ENCODE measurements around the gene KIF17.
A peak's percentile ranks its signal among the peaks of the same experiment; 100 is the strongest.
"Not testable (repeated sequence)": the region's sequence is repeated elsewhere in the genome, so short reads cannot be mapped to it uniquely, and the experiment has no call there.

KIF17 gene

GRCh38 chr1:20685099-20685662 is 32.6 kb downstream of the KIF17 start:
- DNase-seq: no peak

DNA sequence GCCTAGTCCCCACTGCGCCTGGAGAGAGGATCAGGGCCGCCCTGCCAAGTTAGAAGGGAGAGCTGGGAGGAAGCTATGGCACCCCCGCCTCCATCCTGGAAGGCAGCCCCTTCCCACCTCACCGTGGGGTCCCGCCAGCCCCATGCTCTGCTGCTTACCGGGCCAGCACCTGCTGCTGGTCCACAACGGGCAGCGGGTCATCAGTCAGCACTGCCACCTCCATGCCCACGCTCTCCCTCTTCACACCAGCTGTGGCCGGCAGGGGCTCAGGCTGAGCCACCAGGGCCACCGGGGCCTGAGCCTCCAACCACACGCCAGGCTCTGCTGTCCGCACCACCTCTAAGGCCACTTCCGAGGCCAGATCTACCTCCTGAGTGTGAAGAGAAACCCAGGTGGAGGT is 33.2 kb downstream of the KIF17 start:
- DNase-seq: no peak

- DNase-seq: no peak
Observed at GRCh38 chr1:20684050-20684620, 33.7 kb downstream of the KIF17 start.

- DNase-seq: no peak
Observed at GRCh38 chr1:20683614-20684013, 34.2 kb downstream of the KIF17 start.

DNA sequence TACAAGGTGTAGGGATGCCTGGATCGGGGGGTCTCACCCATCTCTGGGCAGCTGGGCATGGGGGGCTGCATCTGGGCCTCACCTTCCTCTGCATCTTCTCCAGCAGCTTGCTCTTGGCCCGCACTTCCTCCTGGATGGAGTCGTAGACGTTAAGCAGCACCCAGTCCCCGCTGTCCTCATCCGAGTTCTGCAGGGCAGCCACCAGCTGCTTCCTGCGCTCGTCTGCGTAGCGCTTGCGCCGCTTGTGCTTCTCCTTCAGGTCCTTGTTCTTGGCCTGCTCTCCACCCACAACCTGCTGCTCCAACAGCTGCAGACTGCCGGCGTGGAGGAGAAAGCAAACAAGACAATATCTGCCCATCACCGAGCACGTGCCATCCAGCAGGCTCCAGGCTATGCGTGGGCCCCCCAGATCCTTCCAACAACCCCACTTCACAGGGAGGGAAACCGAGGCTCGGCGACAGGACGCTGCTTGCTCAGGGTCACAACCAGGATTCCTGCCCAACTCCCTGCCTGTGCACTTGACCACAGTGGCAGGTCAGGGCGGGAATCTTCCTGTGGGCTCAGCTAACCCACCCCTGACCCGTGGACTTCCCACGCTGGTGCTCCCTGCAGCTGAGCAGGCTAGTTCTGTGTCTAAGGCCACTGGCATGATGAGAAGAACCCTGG is 35.1 kb downstream of the KIF17 start:
- DNase-seq: no peak

GRCh38 chr1:20681999-20682398 is 35.8 kb downstream of the KIF17 start:
- no peak for DNase-seq

- DNase-seq: no peak
Observed at GRCh38 chr1:20680269-20680668, 37.5 kb downstream of the KIF17 start.

DNA sequence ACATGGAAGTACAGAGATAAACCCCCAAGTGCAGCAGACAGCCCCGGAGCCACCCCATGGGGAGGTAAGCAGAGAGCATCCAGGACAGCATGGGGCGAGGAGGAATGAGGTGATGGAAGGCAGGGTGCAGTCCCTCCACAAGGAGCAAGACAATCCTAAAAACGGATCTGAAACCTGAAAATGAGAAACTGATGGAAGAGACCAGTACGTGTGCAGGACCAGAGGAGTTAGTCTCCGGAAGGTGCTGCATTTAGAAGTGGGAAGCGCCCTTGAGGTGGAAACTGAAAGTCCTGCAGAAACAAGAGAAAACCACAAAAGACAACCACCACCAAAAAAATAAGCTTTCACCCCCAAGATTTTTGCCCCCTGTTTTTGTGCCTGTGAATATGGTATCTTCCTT is 39.2 kb downstream of the KIF17 start:
- DNase-seq: peak; percentile 14

- not testable (repeated sequence) for DNase-seq
Observed at GRCh38 chr1:20673626-20674025, 44.2 kb downstream of the KIF17 start.

- DNase-seq: no peak
Observed at GRCh38 chr1:20672265-20672632, 45.6 kb downstream of the KIF17 start.

DNA sequence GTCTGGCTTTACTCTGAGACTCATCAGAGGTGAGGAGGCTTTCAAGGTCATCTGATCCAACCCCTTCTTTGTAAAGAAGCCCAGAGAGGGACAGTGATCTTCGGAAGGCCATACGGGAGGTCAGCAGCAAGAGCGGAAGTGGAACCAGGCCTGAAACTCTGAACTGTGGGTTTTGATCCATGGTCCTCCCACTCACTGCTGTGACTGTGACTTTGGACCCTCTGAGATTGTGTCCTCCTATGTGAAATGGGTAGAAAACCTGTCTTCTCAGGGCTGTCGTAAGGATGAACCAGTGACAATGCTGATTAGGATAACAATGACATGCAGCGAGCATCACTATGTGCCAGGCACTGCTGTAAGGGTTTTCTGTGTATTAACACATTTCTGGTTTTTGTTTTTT is 46.9 kb downstream of the KIF17 start:
- DNase-seq: no peak

GRCh38 chr1:20668581-20668980 is 49.2 kb downstream of the KIF17 start:
- DNase-seq: no peak

DNA sequence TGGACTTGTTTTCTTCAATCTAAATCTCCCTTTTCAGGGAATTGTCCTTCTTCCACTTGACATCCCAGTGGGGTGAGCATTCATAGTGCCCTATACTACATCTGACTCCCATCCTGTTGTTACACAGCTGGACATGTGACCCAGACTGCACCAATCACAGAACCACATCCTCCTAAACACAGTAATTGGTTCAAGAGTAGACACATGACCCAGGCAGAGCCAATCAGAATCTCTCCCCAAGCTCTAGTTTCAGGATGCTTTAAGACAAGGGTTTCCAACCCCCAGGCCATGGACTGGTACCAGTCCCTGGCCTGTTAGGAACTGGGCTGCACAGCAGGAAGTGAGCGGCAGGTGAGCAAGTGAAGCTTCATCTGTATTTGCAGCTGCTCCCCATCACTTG is 51.0 kb downstream of the KIF17 start:
- DNase-seq: no peak

- DNase-seq: no peak
Observed at GRCh38 chr1:20666146-20666545, 51.7 kb downstream of the KIF17 start.

GRCh38 chr1:20665726-20666125 is 52.1 kb downstream of the KIF17 start:
- no peak for DNase-seq

DNA sequence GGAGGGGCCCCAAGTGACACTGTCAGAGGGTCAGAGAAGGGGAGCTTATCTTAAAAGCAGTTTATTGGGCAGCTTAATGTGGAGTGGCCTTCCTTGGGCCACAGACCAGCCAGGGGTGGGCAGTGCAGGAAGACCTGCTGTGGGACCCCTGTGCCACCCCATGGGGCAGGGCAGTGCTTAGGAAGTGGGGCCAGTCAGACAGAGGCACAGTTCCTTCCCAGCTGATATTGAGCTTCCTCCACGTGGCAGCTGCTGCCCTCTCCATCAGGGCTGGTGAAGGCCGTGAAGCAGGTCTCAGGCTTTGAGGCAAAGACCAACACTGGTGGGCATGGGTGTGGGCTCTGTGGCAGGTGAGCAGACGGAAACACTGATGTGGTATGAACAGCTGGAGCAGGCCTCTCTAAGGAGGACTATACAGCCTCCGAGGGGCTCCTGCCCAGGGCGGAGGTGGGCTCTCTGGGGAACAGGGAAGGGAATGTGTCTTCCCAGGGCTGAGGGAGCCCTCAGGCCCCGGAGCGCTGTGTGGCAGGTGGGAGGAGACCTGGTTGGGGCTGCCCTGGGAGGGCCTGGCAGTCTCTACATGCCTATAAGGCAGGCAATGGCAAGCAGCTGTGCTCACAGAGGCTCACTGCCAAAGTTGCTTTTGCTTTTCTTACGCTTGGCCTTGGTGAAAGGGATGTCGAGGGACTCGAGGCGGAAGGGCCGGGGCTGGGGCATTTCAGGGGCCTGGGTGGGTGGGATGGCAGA is 53.7 kb downstream of the KIF17 start:
- no peak for DNase-seq

DNA sequence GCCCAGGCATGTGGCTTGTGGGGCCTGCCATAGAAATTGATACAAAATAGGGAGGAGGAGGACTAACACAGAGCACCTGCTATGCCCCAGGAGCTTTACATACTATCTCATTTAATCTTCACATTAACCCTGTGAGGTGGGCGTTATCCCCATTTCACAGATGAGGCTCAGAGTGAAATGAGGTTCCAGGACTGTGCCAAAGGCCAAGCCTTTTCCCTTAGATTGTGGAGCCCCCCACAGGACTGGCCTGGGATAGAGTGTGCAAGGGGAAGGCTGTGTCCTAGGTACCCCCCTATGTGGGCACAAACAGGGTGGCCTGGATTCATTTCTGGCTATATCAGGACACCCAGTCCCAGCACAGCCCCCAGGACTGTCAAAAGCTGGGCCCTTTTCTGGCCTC is 54.4 kb downstream of the KIF17 start:
- DNase-seq: no peak

GRCh38 chr1:20662110-20662475 is 55.7 kb downstream of the KIF17 start:
- no peak for DNase-seq

DNA sequence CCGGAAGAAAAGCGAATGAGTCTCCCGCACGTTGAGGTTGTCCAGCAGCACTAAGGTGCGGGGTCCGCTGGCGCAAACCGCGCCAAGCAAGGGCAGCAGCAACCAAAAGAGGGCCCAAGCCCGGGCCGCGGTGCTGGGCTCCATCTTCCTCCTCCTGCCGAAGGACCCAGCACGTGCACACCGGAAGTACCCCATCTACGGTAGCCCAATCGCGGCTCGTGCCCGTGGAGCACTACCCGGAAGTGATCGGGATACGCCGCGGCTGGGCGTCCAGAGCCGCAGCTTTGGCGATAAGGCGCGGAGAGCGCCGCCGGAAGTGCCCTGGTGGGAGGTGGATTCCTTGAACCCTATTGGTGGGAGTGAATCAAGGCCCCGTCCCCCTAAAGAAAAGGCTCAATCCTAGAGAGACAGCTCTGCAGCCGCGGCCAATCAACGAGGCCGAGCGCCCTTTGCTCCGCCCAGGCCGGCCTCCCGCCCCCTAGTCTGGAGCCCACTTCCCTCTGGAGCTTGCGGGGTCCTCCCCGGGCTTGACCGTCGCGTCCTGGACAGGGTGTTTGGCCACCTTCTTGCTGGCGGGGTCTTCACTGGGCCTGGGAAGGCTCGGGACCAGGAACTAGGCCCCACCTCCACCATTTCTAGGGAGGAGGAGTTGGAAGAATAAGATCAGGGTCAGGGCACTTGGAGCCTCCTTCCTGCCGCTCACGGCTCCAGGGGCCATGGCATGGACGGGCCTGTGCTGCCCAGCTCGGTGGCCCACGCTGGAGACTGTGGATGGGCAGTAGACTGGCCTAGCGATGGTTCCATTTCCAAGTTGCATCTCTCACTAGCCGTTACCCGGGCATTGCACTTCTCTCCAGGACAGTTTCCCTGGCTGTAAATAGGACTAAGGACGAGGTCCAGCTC is 56.3 kb downstream of the KIF17 start, which contains the start of gene DDOST:
DDOST (minus strand) TSS at position 163 of the 903 bp plus-strand sequence; CDS start at position 144, 19 bp downstream.
- DNase-seq: peak; percentile 97

GRCh38 chr1:20660847-20661206 is 57.0 kb downstream of the KIF17 start:
- no peak for DNase-seq

DNA sequence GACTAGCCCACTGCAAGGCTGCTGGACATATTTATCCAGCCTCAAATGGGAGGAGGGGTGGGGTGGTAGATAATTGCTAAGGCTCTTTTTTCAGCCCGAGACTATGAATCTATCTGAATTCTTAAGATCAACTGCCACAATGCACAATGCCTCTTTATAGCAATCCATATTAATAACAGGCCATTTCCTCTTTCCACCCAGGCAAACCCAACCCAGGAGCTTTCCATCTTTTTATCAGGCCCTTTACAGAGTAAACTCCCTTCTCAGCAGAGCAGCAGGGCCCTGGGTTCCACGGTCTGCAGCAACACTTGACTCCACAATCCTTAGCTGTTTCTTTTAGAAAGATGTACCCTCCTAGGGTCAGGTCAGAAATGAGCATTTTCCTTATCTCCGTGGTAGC is 57.4 kb downstream of the KIF17 start:
- no peak for DNase-seq

DNA sequence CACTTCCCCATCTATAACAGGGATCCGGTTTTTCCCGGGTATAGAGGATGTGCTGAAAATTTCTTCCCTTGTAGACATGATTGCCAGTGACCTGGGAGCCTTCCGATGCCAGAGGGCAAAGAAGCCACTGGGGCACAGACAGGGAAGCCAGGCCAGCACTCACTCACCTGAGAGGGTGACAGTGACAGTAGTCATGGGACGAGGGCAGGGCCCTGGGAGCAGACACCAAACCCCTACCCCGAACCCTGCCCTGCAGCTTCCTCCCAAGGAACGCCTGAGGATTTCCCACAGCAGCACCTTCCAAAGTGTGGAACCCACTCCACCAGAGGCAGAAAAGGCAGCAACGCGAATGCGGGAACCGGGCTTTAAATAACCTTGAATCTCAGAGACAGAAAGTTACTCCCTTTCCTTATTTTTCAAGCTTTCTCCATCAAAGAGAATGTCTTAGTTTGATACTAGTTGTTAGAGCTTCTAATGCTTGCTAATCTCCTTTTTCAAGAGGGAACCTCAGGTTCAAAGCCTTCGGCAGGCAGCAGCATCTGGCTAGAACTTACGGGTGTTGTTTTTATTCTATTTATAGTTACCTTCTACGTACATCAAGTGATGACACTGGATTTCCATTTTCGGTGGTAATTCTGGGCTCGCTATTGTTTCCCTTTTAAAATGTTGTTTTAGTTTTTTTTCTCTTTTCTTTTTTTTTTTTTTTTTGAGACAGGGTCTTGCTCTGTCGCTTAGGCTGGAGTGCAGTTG is 59.5 kb downstream of the KIF17 start:
- DNase-seq: no peak
